SU-DHL-6 (cell line): Measurements from ENCODE around the gene SRBD1.

Experiments used
- H2AFZ ChIP-seq: fragments of 200-600 bp; sonication (generic); 2 replicates; pipeline ENCODE4 v1.6.1; 2014; ENCODE audit warnings: low read depth, mild to moderate bottlenecking, moderate library complexity, mixed read lengths, antibody characterized with exemption, low read length; ENCODE audit not compliant: severe bottlenecking
- H3F3A ChIP-seq: fragments of 200-600 bp; shearing (Covaris generic); 2 replicates; pipeline ENCODE4 v1.6.0; 2016; ENCODE audit warnings: antibody characterized with exemption, mild to moderate bottlenecking; ENCODE audit not compliant: insufficient read depth
- H3K27ac ChIP-seq: fragments of 200-600 bp; sonication (generic); 2 replicates; pipeline ENCODE4 v1.5.1; 2016; ENCODE audit warnings: low read depth, mild to moderate bottlenecking, low read length, moderate library complexity, mixed read lengths
- H3K27me3 ChIP-seq: fragments of 200-600 bp; sonication (generic), shearing (Covaris generic); 2 replicates; pipeline ENCODE4 v1.6.0; 2014; ENCODE audit warnings: mild to moderate bottlenecking, low read length
- H3K36me3 ChIP-seq: fragments of 200-600 bp; sonication (generic); 2 replicates; pipeline ENCODE4 v1.6.1; 2014; ENCODE audit warnings: mild to moderate bottlenecking, low read length, mixed read lengths
- H3K4me2 ChIP-seq: fragments of 300-600, 200-600 bp; shearing (Covaris generic), sonication (generic); 2 replicates; pipeline ENCODE4 v1.6.0; 2014; ENCODE audit warnings: low read length, low read depth, mild to moderate bottlenecking; ENCODE audit not compliant: poor library complexity, severe bottlenecking
- H3K4me3 ChIP-seq: fragments of 200-600 bp; sonication (generic); 2 replicates; pipeline ENCODE4 v1.5.1; 2014; ENCODE audit warnings: antibody characterized with exemption, low read length, mild to moderate bottlenecking, mixed read lengths; ENCODE audit not compliant: insufficient read depth, poor library complexity, severe bottlenecking
- H3K79me2 ChIP-seq: fragments of 200-600 bp; sonication (generic); 2 replicates; pipeline ENCODE4 v1.6.1; 2014; ENCODE audit warnings: mild to moderate bottlenecking, low read length, moderate library complexity; ENCODE audit not compliant: insufficient read depth
- H3K9ac ChIP-seq: fragments of 200-600 bp; sonication (generic); 2 replicates; pipeline ENCODE4 v1.7.0; 2014; ENCODE audit warnings: mild to moderate bottlenecking, low read length
- H3K9me2 ChIP-seq: fragments of 200-600 bp; sonication (generic); replicated peaks from 2 replicates; pipeline ENCODE4 v1.6.1; 2014; ENCODE audit warnings: low read length; ENCODE audit not compliant: insufficient read depth
- H3K9me3 ChIP-seq: fragments of 200-600 bp; sonication (generic); 2 replicates; pipeline ENCODE4 v1.6.1; 2014; ENCODE audit warnings: low read length, mixed read lengths; ENCODE audit not compliant: insufficient read depth
- H4K20me1 ChIP-seq: fragments of 200-600 bp; sonication (generic); 2 replicates; pipeline ENCODE4 v1.6.1; 2014; ENCODE audit warnings: low read depth, mild to moderate bottlenecking, antibody characterized with exemption, low read length, moderate library complexity, mixed read lengths
- CTCF ChIP-seq: fragments of 200-600 bp; sonication (generic); IDR thresholded peaks from one replicate; pipeline ENCODE4 v1.5.1; 2017; ENCODE audit warnings: antibody characterized with exemption, mild to moderate bottlenecking, low read length, moderate library complexity; ENCODE audit not compliant: insufficient read depth, poor library complexity, severe bottlenecking
- EZH2phosphoT487 ChIP-seq: fragments of 200-600 bp; sonication (generic), shearing (Covaris generic); conservative IDR thresholded peaks from 2 replicates; pipeline ENCODE4 v1.6.1; 2018; ENCODE audit warnings: mild to moderate bottlenecking, antibody characterized with exemption, low read length, moderate library complexity, mixed read lengths

SRBD1 gene

GRCh38 chr2:45559436-45559835 is 51.6 kb downstream of the SRBD1 start:
- H3K36me3 ChIP-seq, result no peaks in the 10 kb centered on the region
- H3K4me3 ChIP-seq, result no peak overlapping the region
- no peak overlapping the region for H3K4me2 ChIP-seq
- TF ChIP-seq CTCF (no peak), EZH2phosphoT487 (no peak)
- H3K9me3 ChIP-seq, result no peaks in the 10 kb centered on the region
- no peaks in the 10 kb centered on the region for H3K79me2 ChIP-seq
- H3K27ac ChIP-seq, result no peak overlapping the region
- H2AFZ ChIP-seq, result no peak overlapping the region
- no peaks in the 10 kb centered on the region for H3F3A ChIP-seq
- H4K20me1 ChIP-seq, result no peaks in the 10 kb centered on the region
- H3K9ac ChIP-seq, result no peak overlapping the region
- H3K9me2 ChIP-seq, result no peaks in the 10 kb centered on the region
- H3K27me3 ChIP-seq, result no peaks in the 10 kb centered on the region

DNA sequence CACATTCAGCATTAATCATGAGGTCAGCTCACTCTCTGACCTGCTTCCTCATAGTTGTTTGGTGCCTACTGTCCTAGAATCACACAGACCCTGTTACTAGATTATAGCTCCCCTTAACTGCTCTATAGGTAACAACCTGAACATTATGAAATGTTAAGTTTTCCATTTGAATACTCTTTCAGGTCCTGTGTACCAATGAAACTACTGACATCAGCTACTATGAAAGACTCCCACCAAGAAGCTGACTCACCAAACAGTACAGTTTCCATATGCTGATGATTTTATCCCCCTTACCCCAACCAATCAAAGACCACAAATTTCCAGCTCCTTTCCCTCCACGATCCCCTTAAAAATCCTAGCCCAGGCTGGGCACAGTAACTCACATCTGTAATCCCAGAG is 56.3 kb downstream of the SRBD1 start:
- Histone ChIP-seq H3K79me2 (no peaks in the 10 kb centered on the region), H3K27ac (no peak overlapping the region), H3K4me3 (no peak overlapping the region), H3K9ac (no peak overlapping the region), H3F3A (no peaks in the 10 kb centered on the region), H3K36me3 (no peaks in the 10 kb centered on the region), H3K9me3 (no peaks in the 10 kb centered on the region), H3K9me2 (no peaks in the 10 kb centered on the region), H2AFZ (no peak overlapping the region), H4K20me1 (no peaks in the 10 kb centered on the region), H3K27me3 (no peaks in the 10 kb centered on the region), H3K4me2 (no peak overlapping the region)
- TF ChIP-seq EZH2phosphoT487, result no peak
- TF ChIP-seq CTCF, result no peak

DNA sequence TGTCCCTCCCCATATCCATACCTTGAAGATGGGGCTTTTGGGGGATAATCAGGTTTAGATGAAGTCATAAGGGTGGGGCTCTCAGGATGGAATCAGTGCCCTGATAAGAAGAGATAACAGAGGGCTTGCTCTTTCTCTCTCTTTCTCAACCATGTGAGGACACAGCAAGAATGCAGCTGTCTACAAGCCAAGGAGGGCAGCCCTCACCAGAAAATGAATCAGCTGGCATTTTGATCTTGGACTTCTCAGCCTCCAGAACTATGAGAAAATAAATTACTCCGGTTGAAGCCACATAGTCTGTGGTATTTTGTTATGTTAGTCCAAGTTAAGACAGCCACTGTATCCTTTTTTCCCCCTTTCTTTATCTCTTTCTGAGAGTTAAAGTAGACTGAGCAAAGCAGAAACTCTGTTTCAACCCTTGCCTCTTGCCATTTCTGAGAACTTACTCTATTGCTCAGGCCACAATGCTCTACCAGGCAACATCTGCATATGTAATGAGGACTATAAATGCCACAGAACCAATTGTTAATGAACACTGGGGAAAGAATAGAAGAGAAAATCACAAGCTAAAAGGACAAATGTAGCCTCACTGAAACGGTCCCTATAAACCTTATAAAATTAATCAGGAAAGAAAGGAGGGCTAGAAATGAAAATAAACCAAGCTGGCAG is 56.9 kb downstream of the SRBD1 start:
- Histone ChIP-seq H3K9me3 (no peaks in the 10 kb centered on the region), H3K4me2 (no peak overlapping the region), H3K4me3 (no peak overlapping the region), H3K27me3 (no peaks in the 10 kb centered on the region), H4K20me1 (no peaks in the 10 kb centered on the region), H3K36me3 (no peaks in the 10 kb centered on the region), H3K9ac (no peak overlapping the region), H3K27ac (no peak overlapping the region), H2AFZ (no peak overlapping the region), H3F3A (no peaks in the 10 kb centered on the region), H3K9me2 (no peaks in the 10 kb centered on the region), H3K79me2 (no peaks in the 10 kb centered on the region)
- TF ChIP-seq CTCF (no peak), EZH2phosphoT487 (no peak)
